COLO829 (cell line): Measurements from ENCODE around the gene TTLL11.
"Not testable (repeated sequence)": the region's sequence is repeated elsewhere in the genome, so short reads cannot be mapped to it uniquely, and the experiment has no call there.

Experiments used
- DNase-seq: peaks from one replicate; pipeline ENCODE4 v3.0.0; 2012; ENCODE audit warnings: low spot score

The TTLL11 gene

DNA sequence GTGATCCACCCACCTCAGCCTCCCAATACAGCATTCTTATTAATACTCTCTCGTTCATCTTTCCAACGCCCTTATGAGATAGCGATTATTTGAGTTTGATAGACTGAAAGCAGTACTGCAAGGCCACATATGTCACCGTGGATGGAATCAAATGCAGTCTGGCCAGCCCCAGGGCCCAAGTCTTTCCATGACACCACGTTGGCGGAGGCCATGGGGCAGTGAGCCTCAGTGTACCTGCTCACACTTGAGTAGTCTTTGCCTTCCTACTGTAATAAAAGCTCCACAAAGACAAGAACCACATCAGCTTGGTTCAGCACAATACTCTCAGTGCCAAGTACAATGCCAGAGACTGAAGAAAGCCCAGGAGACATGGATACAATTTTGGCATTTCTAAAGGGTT lies 88.5 kb downstream of the TTLL11 start:
- no peak for DNase-seq

DNA sequence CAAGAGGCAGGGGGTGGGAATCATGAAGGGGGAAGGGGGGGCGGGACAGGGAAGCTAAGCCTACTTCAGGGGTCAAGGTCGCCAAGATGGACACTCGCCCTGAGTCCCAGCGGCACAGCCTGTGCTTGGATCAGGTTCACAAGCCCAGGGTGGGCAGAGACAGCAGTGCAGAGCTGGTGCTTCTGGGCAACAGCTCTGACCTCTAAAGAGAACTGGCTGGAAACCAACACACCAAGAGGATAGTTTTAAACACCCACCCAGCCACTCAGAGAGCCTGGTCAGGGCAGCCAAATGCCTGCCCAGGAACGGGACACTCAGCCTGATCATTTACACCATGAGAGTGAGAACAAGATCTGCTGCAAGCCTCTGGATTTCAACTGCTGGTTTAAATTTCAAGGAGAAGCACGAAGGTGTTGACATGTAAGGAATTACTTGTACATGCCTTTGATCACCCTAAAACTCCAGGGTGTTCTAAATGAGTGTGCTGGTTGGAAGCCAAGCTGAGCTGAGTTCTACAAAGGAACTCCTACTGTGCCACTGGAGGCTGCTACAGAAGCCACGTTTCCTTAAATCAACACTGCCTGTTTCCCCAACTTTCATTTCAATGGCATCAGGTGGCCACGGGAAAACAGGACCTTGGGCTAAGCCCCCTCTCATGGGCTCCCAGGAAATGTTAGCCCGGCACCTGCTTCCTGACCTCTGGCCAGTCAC lies 91.5 kb downstream of the TTLL11 start:
- DNase-seq: no peak

DNA sequence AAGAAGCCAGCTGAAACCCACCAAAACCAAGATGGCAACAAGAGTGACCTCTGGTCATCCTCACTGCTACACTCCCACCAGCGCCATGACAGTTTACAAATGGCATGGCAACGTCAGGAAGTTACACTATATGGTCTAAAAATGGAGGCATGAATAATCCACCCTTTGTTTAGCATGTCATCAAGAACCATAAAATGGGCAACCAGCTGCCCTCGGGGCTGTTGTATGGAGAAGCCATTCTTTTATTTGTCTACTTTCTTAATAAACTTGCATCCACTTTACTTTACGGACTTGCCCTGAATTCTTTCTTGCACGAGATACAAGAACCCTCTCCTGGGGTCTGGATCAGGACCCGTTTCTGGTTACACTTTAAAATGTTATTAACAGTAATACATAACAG lies 92.6 kb downstream of the TTLL11 start:
- peak; percentile 70 for DNase-seq

DNA sequence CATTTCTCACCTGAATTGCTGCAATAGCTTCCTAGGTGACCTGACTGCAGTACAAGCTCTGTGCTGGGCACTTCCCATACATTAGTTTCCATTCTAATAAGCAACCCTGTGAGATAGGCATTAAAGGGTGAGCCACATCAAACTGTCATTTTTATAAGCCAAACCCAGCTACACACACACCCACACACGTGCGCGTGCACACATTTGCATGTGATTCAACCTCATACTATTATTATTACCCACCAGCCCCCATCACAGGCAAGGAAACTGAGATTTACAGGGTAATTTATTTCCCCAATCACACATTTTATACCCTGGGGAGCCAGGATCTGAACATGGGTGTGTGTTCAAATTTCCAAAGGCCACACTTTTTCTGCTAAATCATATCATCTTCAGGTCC lies 93.6 kb downstream of the TTLL11 start:
- no peak for DNase-seq

DNA sequence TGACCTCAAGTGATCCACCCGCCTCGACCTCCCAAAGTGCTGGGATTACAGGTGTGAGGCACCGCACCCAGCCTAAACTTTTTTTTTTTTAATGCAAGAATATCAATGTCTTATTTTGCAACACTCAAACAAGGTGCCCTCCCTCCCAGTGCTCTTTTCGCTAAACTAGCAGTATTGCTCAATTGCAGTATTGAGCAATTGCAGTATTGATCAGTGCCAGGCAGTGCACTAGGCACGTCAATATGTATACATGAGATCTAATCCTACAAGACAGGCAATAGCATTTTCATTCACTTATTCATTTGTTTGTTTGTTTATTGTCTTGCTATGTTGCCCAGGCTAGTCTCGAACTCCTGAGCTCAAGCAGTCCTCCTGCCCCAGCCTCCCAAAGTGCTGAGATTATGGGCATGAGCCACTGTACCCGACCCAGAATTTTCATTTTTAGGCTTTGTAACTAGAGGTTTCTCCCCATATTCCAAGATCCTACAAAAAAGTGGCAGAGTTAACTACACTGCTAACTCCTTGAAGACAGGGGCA lies 94.5 kb downstream of the TTLL11 start:
- no peak for DNase-seq

DNA sequence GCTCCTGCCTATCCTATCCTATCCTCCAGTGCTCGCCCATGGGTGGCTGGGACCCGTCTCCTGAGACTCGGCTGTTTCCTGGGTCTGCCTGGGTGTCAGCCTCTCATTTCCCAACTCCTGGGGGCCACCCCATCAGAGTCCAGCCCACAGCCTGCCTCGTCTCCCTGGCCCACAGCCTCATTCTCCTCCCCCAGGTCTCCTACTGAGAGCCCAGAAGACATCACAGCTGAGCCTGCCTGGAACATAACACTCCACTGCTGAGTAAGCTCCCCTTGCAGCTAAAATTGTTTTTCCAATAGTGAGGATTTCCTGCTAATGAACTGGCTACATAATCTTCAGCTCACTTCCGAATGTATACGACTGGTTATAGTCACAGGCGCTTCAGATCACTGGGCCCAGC lies 95.3 kb downstream of the TTLL11 start:
- no peak for DNase-seq

DNA sequence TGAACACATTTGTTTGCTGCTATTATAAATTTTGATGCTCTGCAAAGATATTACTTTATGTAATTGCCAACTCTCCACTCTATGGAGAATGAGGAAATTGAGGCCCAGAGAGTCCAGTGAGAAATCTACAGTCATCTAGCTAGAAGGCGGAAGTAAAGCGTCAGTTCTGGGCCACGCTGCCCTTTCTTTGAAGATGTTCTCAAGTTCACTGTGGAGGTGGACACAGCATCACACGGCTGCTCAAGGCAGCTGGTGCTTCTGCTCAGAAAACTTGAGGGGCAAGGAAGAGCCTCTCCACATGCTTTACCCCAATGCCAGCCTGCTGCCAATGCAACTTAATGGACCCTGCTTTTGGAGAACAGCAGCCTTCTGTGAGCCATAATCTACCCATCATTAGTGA lies 96.3 kb downstream of the TTLL11 start:
- DNase-seq: no peak

DNA sequence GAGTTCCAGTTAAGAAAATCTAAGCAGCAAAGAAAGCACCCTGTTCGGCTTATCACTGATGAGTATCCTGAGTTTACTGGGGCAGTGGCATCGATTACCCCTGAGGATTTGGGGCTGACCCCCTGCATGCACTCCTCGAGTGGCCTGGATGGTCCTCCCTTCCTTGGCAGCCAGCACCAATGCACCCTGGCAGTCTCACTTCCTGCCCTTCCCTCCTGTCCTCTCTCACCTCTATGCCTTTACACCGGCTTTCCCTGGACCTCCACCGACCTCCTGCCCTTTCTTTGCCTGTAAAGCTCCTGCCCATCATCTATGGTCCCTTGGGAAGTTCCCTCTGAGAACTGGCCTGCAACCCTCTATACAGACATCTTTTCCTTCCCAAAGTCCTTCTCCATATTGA lies 97.1 kb downstream of the TTLL11 start:
- DNase-seq: no peak

DNA sequence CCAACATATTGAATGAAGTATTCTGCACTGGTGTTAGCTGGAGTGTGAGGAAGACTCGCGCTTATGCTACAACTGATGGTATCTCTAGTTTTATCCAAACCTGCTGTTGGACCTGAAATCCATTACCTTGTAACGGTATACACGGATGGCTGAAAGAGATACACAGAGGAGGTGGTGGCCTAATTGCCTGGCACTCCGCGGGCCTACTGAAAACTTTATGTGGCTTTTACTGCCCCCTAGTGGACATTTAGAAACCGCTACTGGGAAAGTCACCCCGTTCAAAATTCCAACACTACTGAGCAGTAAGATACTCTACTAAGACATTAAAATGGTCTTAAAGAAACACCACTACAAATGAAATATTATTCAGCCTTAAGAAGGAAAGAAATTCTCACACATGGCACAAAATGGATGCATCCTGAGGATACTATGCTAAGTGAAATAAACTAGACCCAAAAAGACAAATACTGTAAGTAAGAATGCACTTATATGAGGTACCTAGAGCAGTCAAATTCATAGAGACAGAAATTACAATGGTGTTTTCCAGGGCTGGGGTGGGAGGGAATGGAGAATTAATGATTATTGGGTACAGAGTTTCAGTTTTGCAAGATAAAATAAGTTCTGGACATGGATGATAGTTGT lies 100.4 kb downstream of the TTLL11 start:
- peak; percentile 86 for DNase-seq

DNA sequence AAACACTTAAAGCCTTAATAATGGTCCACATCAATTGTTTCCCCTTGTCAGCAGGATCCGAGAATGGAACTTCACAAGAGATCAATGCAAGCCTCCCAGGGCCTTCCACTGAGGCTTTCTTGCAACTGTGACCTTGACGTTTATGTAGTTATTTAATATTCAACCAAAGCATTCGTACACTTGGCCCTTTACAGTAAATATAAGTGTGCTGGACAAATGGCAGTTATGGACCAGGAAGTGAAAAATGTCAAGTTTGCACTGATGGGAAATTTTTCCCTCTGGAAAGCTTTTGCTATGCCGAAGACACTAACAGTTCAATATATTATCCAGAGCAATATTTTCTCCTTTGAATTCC lies 101.8 kb downstream of the TTLL11 start:
- DNase-seq: no peak

DNA sequence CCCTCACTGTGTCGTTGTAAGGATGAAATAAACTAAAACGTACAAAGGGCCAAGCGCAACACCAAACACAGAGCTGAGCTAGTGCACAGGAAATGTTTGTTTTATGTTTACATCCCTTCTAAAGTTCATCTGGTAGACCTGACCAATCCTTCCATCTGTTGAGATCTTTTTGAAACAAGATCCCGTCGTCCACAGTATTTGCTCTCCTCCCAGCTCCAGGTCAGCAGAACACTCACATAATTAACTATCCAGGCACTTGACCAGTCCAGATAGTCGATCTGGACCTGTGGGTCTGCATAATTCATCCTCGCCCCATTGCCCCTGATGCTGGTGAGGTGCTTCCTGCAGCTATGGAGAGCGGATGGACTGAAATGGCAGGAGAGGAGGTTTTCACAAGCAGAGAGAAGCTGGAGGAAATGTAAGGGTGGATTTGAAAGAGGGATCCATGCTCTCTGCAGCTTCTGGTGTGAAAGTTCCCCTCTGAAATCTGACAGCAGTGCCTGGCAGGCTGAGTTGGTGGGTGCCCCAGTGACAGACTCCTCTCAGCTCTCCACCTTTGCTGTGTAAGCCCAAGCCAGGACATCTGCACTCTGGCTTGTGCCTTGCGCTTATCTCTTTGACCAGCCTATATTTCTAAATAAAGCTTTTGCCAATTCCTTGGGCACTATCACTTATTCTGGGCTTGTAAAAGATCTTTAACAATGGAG lies 102.4 kb downstream of the TTLL11 start:
- DNase-seq: no peak

DNA sequence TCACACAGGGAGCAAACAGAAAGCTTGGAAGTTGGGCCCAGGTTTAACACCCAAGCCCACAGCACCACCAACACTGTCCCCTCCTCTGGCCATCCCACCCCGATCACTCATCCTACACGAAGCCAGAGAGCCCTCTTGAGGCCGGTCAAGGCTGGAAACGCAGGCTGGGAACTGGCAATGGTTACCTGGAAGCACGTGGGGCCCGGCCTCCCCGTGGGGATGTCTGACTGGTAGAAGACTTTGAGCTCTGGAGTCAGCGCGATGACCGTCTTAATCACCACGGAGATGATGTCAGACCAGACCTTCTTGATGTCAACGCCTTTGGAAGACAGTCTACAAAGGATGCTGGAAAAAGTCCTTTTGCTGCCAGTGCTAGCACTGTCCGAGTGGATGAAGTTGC lies 104.1 kb downstream of the TTLL11 start:
- no peak for DNase-seq

DNA sequence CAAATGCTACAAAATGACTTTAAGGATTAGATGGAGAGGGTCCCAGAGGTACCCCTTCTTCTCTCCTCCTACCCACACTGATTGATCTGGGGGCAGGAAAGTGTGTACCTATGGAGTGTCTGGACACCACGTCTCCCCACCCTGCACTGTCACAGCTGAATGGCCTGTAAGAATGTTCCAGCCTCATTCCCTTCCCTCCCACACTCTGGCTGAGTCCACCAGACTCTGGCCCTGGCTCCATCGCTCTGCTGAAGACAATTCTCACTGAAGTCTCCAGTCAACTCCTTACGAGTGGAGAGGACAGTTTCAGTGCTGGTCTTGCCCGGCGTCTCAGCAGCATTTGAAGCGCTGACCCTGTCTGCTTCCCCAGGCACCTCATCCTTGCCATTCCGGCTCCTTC lies 105.8 kb downstream of the TTLL11 start:
- no peak for DNase-seq

DNA sequence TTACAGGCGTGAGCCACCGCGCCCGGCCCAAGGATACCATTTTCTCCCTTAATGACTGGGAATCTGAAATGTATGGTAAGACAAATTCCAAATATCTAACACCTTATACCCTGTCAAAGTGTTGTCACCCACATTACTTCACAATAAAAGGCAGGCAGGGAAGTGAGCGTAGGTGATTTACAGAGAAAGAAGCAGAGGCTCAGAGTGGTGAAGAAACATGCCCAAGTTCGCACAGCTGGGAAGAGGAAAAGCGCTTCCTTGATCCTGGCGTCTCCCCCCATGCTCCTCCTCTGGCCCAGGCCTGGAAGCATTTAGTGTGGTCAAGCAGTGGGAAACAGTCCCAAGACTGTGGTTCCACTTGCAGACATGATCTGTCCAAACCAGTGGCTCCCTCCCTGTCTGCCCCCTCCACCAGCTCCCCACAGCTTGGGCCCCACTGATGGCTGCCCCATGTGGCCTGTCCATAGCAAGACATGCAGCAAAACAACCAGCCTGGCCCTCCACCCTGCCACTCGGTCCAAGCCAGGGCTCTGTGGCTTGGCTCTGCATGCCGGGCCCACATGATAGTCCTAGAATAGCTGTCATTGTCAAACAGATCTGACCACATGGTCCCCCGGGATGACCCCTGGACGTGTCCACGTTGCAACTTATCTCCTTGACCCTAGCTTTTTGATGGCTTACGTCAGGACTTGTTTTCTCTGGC lies 107.2 kb downstream of the TTLL11 start:
- no peak for DNase-seq

DNA sequence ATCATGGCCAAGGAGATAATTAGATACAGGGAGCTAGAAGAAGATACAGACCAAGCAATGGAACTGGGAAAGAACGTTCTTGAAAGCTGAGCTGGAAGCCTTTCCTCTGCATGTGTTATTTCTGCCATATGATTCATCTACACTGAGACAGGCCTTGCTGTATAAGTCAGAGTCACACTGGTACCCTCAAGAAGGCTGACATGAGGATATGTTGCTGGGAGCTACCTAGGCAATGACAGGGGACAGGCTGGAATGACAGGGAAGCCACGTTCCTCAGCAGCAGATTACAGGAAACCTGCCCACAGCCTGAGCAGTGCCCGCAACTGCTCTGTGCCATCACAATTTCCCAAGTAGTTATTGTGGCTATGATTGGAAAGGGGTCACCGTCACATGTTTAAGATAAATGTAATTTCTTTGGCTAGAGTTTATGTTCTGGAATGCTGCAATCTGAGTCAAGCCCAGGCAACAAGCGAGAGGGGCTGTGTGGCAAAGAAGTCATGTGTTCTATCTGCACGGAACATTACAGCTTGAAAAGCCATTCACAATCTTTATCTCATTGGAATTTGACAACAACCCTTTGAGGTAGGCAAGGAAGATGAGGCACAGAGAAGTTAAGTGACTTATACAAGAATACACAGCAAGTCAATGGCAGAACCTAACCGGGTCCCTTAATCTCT lies 108.2 kb downstream of the TTLL11 start:
- DNase-seq: no peak

DNA sequence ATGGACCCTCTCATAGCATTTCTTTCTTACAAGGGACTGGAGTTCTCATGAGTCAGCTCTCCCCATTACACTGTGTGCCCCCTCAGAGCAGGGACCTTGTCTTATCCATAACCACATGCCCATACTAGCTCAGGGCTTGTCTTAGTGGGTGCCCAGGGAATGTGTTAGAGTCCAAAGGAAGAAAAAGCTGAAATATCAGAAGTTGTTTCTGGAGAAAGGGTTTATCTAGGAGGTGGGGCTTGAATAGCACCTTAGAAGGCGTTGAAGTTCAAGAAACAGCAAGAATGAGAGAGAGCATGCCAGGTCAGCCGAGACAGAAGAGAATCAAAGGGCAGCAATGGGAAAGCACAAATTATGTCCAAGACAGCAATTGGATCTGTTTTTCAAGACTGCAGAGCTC lies 109.4 kb downstream of the TTLL11 start:
- no peak for DNase-seq

DNA sequence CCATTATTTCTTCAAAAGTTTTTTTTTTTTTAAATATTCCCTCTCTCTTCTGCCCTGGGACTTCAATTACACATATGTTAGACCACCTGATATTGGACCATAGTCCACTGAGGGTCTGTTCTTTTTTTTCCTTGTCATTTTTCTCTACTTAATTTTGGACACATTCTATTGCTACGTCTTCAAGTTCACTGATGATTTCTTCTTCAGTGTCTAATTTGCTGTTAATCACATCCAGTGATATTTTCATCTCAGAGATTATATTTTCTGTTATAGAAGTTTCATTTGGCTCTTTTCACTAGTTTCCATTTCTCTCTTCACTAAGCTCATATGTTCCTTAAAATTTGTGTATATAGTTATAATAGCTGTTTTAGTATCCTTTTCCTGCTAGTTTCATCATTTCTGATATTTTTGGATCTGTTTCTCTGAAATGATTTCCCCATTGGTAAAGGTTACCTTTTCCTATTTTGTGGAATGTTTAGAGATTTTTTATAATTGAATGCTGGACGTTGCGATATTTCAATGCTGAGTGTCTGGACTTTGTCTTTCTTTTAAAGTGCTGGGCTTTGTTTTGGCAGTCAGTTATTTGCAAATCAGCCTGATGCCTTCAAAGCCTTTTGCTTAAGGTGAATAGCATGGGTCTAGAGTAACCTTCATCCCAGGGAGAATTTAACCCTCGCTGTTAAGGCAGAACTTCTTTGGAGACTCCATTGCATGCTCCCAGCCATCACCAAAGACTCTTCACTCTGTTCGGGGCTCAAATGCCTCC lies 111.8 kb downstream of the TTLL11 start:
- DNase-seq: no peak

DNA sequence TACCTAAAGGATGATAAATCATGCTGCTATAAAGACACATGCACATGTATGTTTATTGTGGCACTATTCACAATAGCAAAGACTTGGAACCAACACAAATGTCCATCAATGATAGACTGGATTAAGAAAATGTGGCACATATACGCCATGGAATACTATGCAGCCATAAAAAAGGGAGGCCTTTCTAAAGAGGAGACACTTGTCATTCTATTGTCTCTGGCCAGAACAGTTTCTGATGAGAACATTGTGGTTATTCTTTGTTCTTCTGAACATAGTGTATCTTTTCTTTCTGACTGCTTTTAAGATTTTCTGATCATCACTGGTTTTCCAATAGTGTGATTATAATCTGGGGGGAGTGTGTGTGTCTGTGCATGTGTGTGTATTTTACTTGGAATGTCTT lies 112.4 kb downstream of the TTLL11 start:
- not testable (repeated sequence) for DNase-seq

DNA sequence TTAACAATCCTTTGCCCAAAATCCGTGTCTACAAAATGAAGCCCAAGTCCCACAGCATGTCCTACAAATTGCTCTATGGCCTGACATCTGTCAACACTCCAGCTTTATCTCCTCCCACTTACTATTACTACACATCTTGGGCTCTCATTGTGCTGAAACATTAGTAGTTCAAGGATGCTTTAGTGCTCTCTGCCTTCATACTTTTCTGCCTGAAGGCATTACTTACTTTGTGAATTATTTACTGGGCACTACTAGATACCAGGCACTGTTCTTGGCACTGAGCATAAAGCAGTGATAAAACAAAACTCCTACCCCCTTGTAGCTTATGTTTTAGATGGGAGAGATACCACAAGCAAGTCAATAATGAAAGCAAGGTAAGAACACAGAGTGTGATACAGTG lies 113.4 kb downstream of the TTLL11 start:
- no peak for DNase-seq

DNA sequence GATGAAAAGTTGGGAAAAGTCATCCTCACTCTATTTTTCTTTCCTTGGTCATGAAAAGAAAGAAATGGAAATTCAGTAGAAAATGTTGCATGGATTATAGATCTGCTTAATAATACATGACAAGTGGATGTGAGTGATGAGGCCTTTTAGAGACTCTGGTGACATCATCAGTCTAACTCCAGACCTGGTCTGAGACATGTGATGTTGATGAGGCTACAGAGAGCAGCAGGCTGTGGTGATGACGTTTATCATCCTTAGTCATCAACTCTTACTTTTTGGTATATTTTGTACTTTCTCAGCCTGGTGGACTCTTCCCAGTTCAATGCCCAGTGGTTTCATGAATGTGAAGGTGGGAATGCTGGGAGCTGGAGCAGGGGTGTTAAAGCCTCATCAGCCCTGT lies 116.4 kb downstream of the TTLL11 start:
- no peak for DNase-seq

DNA sequence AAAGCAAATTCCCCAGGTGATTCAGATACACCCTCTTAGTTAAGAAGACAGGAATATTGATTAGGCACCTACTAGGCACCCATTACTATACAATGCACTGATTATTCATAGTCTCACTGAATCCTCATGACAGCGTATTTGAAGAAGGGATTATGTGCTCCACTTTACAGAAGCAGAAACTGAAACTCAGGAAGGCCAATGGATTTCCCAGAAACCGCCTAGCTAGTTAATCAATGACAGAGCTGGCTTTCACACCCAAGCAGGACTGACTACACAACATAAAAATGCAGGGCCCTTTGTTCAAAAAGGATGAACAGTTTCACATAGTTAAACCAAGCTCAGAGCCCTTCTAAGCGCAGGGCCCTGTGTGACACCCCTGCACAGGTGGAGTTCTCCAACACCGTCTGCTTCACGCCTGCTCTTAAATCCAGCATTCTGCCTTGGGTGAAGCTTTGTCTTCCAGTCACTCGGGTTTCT lies 117.3 kb downstream of the TTLL11 start:
- no peak for DNase-seq
